Smooth muscle cell (in vitro differentiated cells): ENCODE measurements around the gene CD46. TPM values are rescaled to one million over a fixed set of nuclear protein-coding genes. Genes with fewer than 3 reads are reported as not detected.

Source experiments
- DNase-seq: peaks from one replicate; lab custom pipeline; 2025; ENCODE audit not compliant: unreplicated experiment; lab: John Stamatoyannopoulos, UW
- H2AFZ ChIP-seq: fragments of 200-600 bp; sonication (generic); 2 replicates; pipeline ENCODE4 v1.6.0; 2016; ENCODE audit warnings: antibody characterized with exemption, low read depth, mild to moderate bottlenecking
- H3F3A ChIP-seq: fragments of 200-600 bp; sonication (generic); 2 replicates; pipeline ENCODE4 v1.6.0; 2017; ENCODE audit warnings: antibody characterized with exemption, low read depth
- H3K27ac ChIP-seq: fragments of 200-600 bp; sonication (generic); 2 replicates; pipeline ENCODE4 v1.5.1; 2016; ENCODE audit warnings: low read depth, mild to moderate bottlenecking
- H3K27me3 ChIP-seq: fragments of 200-600 bp; sonication (generic); 2 replicates; pipeline ENCODE4 v1.6.1; 2016; ENCODE audit warnings: low read depth, mild to moderate bottlenecking
- H3K36me3 ChIP-seq: fragments of 200-600 bp; sonication (generic); 2 replicates; pipeline ENCODE4 v1.5.1; 2016; ENCODE audit warnings: low read depth
- H3K4me1 ChIP-seq: fragments of 200-600 bp; sonication (generic); 2 replicates; pipeline ENCODE4 v1.5.1; 2016; ENCODE audit warnings: low read depth
- H3K4me2 ChIP-seq: fragments of 200-600 bp; sonication (generic); 2 replicates; pipeline ENCODE4 v1.6.0; 2016; ENCODE audit warnings: mild to moderate bottlenecking
- H3K4me3 ChIP-seq: fragments of 200-600 bp; sonication (generic); 2 replicates; pipeline ENCODE4 v1.5.1; 2016; ENCODE audit warnings: mild to moderate bottlenecking
- H3K79me2 ChIP-seq: fragments of 200-600 bp; sonication (generic); 2 replicates; pipeline ENCODE4 v1.6.0; 2016; ENCODE audit warnings: low read depth, mild to moderate bottlenecking
- H3K9ac ChIP-seq: fragments of 200-600 bp; sonication (generic); 2 replicates; pipeline ENCODE4 v1.6.0; 2016; ENCODE audit warnings: low read depth
- H3K9me3 ChIP-seq: fragments of 200-600 bp; sonication (generic); replicated peaks from 2 replicates; pipeline ENCODE4 v1.5.1; 2016; ENCODE audit warnings: low read depth
- H4K20me1 ChIP-seq: fragments of 200-600 bp; sonication (generic); 2 replicates; pipeline ENCODE4 v1.6.0; 2016; ENCODE audit warnings: low read depth
- WGBS: methylation state at CpG from one replicate; pipeline ENCODE4 v1.1.7; 2016; ENCODE audit warnings: low lambda C conversion rate; 5-methylcytosine and 5-hydroxymethylcytosine counted together
- polyA plus RNA-seq: library from polyadenylated mRNA; unstranded; fragments of >200 nt; fragmentation: Nextera tagmentation; extraction: Ambion mirVana; gene quantifications from 2 replicates; pipeline ENCODE4 v1.2.1, GENCODE V29; 2016
- total RNA-seq: library from RNA; depleted of rRNA; stranded (reverse); fragments of >200 nt; gene quantifications from 2 replicates; pipeline ENCODE4 v1.2.3, GENCODE V29; 2014
- TF ChIP-seq, protein P1 (sequence below): fragments of 200-600 bp; sonication (generic); IDR thresholded peaks from 2 replicates; pipeline ENCODE4 v1.5.1; 2017; ENCODE audit warnings: borderline replicate concordance, mild to moderate bottlenecking, antibody characterized with exemption; ENCODE audit not compliant: insufficient read depth, poor library complexity, severe bottlenecking

The CD46 gene
- total and polyA plus RNA-seq, 2 experiments from 2014 or later, result 117 to 234 TPM

- Histone ChIP-seq H3K9ac (no peak overlapping the region), H3K4me2 (no peak overlapping the region), H3K27me3 (no peaks in the 10 kb centered on the region), H3K4me1 (no peaks in the 10 kb centered on the region), H3K36me3 (no peaks in the 10 kb centered on the region), H2AFZ (no peak overlapping the region), H3K4me3 (no peak overlapping the region), H3F3A (no peaks in the 10 kb centered on the region), H3K9me3 (no peaks in the 10 kb centered on the region), H3K79me2 (no peaks in the 10 kb centered on the region), H4K20me1 (no peaks in the 10 kb centered on the region), H3K27ac (no peak overlapping the region)
- TF ChIP-seq, protein P1, sequence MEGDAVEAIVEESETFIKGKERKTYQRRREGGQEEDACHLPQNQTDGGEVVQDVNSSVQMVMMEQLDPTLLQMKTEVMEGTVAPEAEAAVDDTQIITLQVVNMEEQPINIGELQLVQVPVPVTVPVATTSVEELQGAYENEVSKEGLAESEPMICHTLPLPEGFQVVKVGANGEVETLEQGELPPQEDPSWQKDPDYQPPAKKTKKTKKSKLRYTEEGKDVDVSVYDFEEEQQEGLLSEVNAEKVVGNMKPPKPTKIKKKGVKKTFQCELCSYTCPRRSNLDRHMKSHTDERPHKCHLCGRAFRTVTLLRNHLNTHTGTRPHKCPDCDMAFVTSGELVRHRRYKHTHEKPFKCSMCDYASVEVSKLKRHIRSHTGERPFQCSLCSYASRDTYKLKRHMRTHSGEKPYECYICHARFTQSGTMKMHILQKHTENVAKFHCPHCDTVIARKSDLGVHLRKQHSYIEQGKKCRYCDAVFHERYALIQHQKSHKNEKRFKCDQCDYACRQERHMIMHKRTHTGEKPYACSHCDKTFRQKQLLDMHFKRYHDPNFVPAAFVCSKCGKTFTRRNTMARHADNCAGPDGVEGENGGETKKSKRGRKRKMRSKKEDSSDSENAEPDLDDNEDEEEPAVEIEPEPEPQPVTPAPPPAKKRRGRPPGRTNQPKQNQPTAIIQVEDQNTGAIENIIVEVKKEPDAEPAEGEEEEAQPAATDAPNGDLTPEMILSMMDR, result no peak
- DNase-seq, result no peak
- WGBS, result 93% methylated on average over 7 of the region's 7 CpGs
These were observed 82.3 kb downstream of the CD46 start for GRCh38 chr1:207833956-207834660.

GRCh38 chr1:207835958-207836357 lies 84.1 kb downstream of the CD46 start:
- TF ChIP-seq, protein P1, result no peak
- DNase-seq, result no peak
- Histone ChIP-seq H3K4me1 (no peaks in the 10 kb centered on the region), H3K27me3 (no peaks in the 10 kb centered on the region), H3K9ac (no peak overlapping the region), H3K4me2 (no peak overlapping the region), H3K4me3 (no peak overlapping the region), H3K79me2 (no peaks in the 10 kb centered on the region), H3K9me3 (no peaks in the 10 kb centered on the region), H3K36me3 (no peaks in the 10 kb centered on the region), H3K27ac (no peak overlapping the region), H2AFZ (no peak overlapping the region), H3F3A (no peaks in the 10 kb centered on the region), H4K20me1 (no peaks in the 10 kb centered on the region)
- WGBS, result 92% methylated on average over 6 of the region's 6 CpGs

DNA sequence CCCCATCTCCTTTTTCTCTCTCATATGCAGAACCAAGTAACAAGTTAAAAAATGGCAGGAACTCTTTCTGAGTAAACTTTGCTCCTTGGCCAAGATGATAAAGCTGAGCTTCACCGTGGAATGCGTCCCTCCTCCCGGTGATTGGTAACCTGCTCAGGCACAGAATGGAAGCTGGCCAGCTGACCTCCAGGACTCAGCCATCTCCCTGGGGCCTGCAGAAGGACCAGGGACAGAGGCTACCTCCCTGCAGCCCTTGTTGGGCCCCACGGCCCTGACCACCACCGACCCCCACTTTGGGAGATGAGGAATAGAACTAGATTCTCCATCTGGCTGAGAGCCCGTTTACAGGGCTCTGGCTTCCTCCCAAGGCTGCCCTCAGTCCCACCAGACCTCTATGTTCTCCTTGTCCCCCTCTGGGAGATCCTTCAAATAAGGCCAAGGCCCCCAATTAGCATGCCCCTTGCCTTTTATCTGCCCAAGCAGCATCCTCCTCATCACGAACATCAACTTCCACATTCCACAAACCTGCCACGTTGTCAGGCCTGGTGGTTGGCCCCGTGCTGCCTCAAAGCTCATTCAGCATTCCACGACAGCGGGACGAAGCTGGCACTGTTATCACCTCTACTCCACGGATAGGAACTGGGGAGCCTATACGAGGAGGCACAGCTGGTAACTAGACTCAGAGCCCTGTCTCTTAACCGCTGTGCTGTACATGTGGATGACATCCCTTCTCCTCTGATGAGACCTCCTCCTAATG lies 84.9 kb downstream of the CD46 start:
- Histone ChIP-seq H3K27ac (no peak overlapping the region), H3F3A (no peaks in the 10 kb centered on the region), H4K20me1 (no peaks in the 10 kb centered on the region), H3K4me1 (peaks cover under 1% of the 10 kb centered on the region), H3K4me2 (no peak overlapping the region), H3K9me3 (no peaks in the 10 kb centered on the region), H2AFZ (no peak overlapping the region), H3K36me3 (no peaks in the 10 kb centered on the region), H3K79me2 (no peaks in the 10 kb centered on the region), H3K9ac (no peak overlapping the region), H3K4me3 (no peak overlapping the region), H3K27me3 (no peaks in the 10 kb centered on the region)
- no peak for DNase-seq
- 90% methylated on average over 15 of the region's 15 CpGs for WGBS
- TF ChIP-seq, protein P1, result no peak

DNA sequence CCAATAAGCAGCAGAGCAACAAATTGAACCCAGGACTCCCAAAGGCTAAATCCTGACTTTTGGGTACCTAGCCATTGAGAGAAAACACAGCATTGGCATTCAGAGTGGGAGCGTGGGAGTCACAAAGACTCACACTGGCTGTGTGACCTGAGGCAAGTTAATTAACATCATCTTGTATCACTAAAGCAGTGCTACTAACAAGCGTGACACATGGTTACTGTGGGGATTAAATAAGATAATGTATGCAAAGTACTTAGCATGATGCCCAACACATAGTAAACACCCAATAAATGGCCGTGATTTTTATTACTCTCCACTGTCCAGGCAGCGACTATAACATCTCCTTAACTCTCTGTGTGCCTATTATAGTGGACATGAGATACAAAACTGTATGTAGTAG lies 85.8 kb downstream of the CD46 start:
- no peaks in the 10 kb centered on the region for H3K36me3 ChIP-seq
- DNase-seq, result no peak

More for the DNA sequence above, 85.8 kb downstream of the CD46 start:
- Histone ChIP-seq H3K79me2 (no peaks in the 10 kb centered on the region), H3K27ac (peak overlapping the region; percentile 19), H3K27me3 (no peaks in the 10 kb centered on the region), H3K4me3 (no peak overlapping the region), H2AFZ (no peak overlapping the region), H3K4me2 (no peak overlapping the region), H3K9ac (no peak overlapping the region), H3K9me3 (no peaks in the 10 kb centered on the region), H4K20me1 (no peaks in the 10 kb centered on the region), H3F3A (no peaks in the 10 kb centered on the region), H3K4me1 (peaks cover 3% of the 10 kb centered on the region)
- TF ChIP-seq, protein P1, result no peak
- WGBS, result 65% methylated on average over 4 of the region's 4 CpGs
